ENCODE results near the gene PSME2.
A peak's percentile ranks its signal among the peaks of the same experiment; 100 is the strongest.
"Not testable (repeated sequence)": the region's sequence is repeated elsewhere in the genome, so short reads cannot be mapped to it uniquely, and the experiment has no call there.

The PSME2 gene

GRCh38 chr14:24114532-24115421 is 31.6 kb downstream of the PSME2 start, which contains the start of the genes DCAF11 and NRL:
Gene DCAF11, plus strand, starts transcription at chr14:24114777. Its CDS starts 818 bp downstream, at chr14:24115595.
Gene NRL, minus strand, starts transcription at chr14:24114949. Its CDS starts 32,101 bp downstream, at chr14:24082848.
- peak; percentile 92 to 94 for DNase-seq (ENCODE audit: low read depth in 2 of 2)

GRCh38 chr14:24113801-24114531 is 32.4 kb downstream of the PSME2 start:
- peak; percentile 42 to 58 for DNase-seq (ENCODE audit: low read depth in 2 of 2)

GRCh38 chr14:24113379-24113800 is 33.0 kb downstream of the PSME2 start:
- no peak for DNase-seq (ENCODE audit: low read depth in 2 of 2)

GRCh38 chr14:24110523-24110922 is 35.9 kb downstream of the PSME2 start:
- no peak for DNase-seq (ENCODE audit: low read depth in 2 of 2)

- DNase-seq (ENCODE audit: low read depth in 2 of 2), result no peak
Observed at GRCh38 chr14:24110060-24110459, 36.4 kb downstream of the PSME2 start.

- no peak for DNase-seq (ENCODE audit: low read depth in 2 of 2)
Observed at GRCh38 chr14:24108336-24108874, 38.0 kb downstream of the PSME2 start.

GRCh38 chr14:24106672-24107271 is 39.6 kb downstream of the PSME2 start:
- DNase-seq (ENCODE audit: low read depth in 2 of 2), result no peak

- DNase-seq (ENCODE audit: low read depth in 2 of 2), result not testable (repeated sequence)
Observed at GRCh38 chr14:24105609-24106239, 40.7 kb downstream of the PSME2 start.

- no peak for DNase-seq (ENCODE audit: low read depth in 2 of 2)
Observed at GRCh38 chr14:24103451-24103850, 43.0 kb downstream of the PSME2 start.

- DNase-seq (ENCODE audit: low read depth in 2 of 2), result no peak
Observed at GRCh38 chr14:24102357-24103048, 43.9 kb downstream of the PSME2 start.

- no peak for DNase-seq (ENCODE audit: low read depth in 2 of 2)
Observed at GRCh38 chr14:24100982-24101494, 45.4 kb downstream of the PSME2 start.

- no peak for DNase-seq (ENCODE audit: low read depth in 2 of 2)
Observed at GRCh38 chr14:24100197-24100981, 46.0 kb downstream of the PSME2 start.

- DNase-seq (ENCODE audit: low read depth in 2 of 2), result no peak
Observed at GRCh38 chr14:24098927-24099813, 47.2 kb downstream of the PSME2 start.

GRCh38 chr14:24098229-24098926 is 48.0 kb downstream of the PSME2 start:
- DNase-seq (ENCODE audit: low read depth in 2 of 2), result no peak

GRCh38 chr14:24096545-24097181 is 49.7 kb downstream of the PSME2 start:
- DNase-seq (ENCODE audit: low read depth in 2 of 2), result no peak

GRCh38 chr14:24095271-24096068 is 50.9 kb downstream of the PSME2 start:
- no peak for DNase-seq (ENCODE audit: low read depth in 2 of 2)

GRCh38 chr14:24094841-24095270 is 51.6 kb downstream of the PSME2 start:
- no peak for DNase-seq (ENCODE audit: low read depth in 2 of 2)

All from stimulated activated CD8-positive, alpha-beta memory T cell treated with anti-CD3 and anti-CD28 coated beads, Interleukin-7, amount 100 ng/mL, for 1 hour (primary cell).